ENCODE results near the gene ZNF23. TPM values are rescaled to one million over a fixed set of nuclear protein-coding genes. Genes with fewer than 3 reads are reported as not detected.

Gene ZNF23
- total RNA-seq, 4 donors from 2014 or later = 4.4 to 28.9 (median 9.5) TPM

GRCh38 chr16:71410146-71410545 is 51.9 kb downstream of the ZNF23 start:
- no peak for DNase-seq
- no peak overlapping the region for H3K4me3 ChIP-seq
- TF ChIP-seq, protein P1, sequence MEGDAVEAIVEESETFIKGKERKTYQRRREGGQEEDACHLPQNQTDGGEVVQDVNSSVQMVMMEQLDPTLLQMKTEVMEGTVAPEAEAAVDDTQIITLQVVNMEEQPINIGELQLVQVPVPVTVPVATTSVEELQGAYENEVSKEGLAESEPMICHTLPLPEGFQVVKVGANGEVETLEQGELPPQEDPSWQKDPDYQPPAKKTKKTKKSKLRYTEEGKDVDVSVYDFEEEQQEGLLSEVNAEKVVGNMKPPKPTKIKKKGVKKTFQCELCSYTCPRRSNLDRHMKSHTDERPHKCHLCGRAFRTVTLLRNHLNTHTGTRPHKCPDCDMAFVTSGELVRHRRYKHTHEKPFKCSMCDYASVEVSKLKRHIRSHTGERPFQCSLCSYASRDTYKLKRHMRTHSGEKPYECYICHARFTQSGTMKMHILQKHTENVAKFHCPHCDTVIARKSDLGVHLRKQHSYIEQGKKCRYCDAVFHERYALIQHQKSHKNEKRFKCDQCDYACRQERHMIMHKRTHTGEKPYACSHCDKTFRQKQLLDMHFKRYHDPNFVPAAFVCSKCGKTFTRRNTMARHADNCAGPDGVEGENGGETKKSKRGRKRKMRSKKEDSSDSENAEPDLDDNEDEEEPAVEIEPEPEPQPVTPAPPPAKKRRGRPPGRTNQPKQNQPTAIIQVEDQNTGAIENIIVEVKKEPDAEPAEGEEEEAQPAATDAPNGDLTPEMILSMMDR (IDR thresholded peaks at IDR 0.05) = no peak
- no peak for TF ChIP-seq POLR2A (IDR thresholded peaks at IDR 0.05)
- no peaks in the 10 kb centered on the region for H3K36me3 ChIP-seq
- H3K4me1 ChIP-seq = peaks cover 0 to 10% (median 3%) of the 10 kb centered on the region in 4 donors
- no peaks in the 10 kb centered on the region for H3K9me3 ChIP-seq
- no peaks in the 10 kb centered on the region for H3K27me3 ChIP-seq
- no peak overlapping the region for H3K27ac ChIP-seq

DNA sequence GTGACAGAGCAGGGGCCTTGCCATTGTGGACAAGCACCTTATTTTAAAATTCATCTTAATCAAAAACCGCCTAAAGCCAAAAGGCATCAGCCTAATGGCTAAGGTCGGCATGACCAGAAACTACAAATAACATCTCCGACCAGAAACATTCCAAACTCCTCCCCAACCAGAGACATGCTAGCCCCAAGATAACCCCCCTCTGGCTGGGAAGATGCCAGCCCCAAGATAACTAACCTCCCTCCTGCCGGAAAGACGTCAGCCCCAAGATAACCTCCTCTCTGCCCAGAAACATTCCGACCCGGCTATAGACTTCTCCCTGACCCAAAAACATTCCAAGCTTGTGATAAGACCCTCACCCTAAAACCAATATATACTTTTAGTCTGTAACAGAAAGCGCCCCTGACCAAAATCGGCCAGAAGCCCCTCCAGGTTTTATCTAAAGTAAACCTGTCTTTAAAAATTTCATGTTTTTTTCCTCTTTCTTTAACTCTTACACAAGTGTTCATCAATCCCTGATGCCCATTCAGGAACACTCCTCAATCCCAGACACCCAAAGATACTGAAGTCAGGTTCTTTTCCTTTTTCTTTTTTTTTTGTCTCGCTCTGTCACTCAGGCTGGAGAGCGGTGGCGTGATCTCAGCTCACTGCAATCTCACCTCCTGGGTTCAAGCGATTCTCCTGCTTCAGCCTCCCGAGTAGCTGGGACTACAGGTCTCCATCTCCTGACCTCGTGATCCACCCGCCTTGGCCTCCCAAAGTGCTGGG is 52.9 kb downstream of the ZNF23 start:
- Histone ChIP-seq H3K27me3 (no peaks in the 10 kb centered on the region), H3K4me1 (peaks cover 0 to 10% (median 3%) of the 10 kb centered on the region in 4 donors), H3K4me3 (no peak overlapping the region), H3K27ac (no peak overlapping the region), H3K9me3 (no peaks in the 10 kb centered on the region), H3K36me3 (no peaks in the 10 kb centered on the region)
- DNase-seq = no peak
- TF ChIP-seq, protein P1 (IDR thresholded peaks at IDR 0.05) = no peak
- TF ChIP-seq POLR2A (IDR thresholded peaks at IDR 0.05) = no peak

- no peaks in the 10 kb centered on the region for H3K27me3 ChIP-seq
These were observed 53.5 kb downstream of the ZNF23 start for GRCh38 chr16:71408536-71408935.

DNA sequence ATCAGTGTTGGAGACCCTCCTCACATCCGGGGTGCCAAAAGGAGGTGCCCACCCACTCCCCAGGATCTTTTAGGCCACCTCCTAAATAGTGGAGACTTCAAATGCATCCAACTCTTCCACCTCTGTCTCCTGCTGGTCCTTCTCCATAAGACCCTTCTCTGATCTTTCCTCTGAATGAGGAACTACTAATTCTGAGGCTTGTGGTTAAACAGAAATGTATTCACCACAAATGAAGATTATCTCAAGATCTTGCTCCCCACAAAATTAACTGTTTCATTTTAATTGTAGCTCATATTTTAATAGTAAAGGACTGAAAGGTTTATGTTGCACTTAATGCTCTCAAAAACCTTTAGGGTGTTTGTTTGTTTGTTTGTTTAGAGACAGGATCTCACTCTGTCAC is 54.3 kb downstream of the ZNF23 start:
- H3K9me3 ChIP-seq = no peaks in the 10 kb centered on the region
- H3K36me3 ChIP-seq = no peaks in the 10 kb centered on the region
- H3K4me3 ChIP-seq = no peak overlapping the region
- TF ChIP-seq, protein P1 (IDR thresholded peaks at IDR 0.05) = no peak
- TF ChIP-seq POLR2A (IDR thresholded peaks at IDR 0.05) = no peak
- no peak for DNase-seq
- no peaks in the 10 kb centered on the region for H3K27me3 ChIP-seq
- H3K27ac ChIP-seq = no peak overlapping the region
- peaks cover 0 to 7% (median 3%) of the 10 kb centered on the region in 4 donors for H3K4me1 ChIP-seq

More at GRCh38 chr16:71408536-71408935, 53.5 kb downstream of the ZNF23 start:
- DNase-seq = no peak
- no peak overlapping the region for H3K27ac ChIP-seq
- H3K9me3 ChIP-seq = no peaks in the 10 kb centered on the region
- no peak for TF ChIP-seq POLR2A (IDR thresholded peaks at IDR 0.05)
- TF ChIP-seq, protein P1 (IDR thresholded peaks at IDR 0.05) = no peak
- peaks cover 0 to 10% (median 3%) of the 10 kb centered on the region in 4 donors for H3K4me1 ChIP-seq
- H3K36me3 ChIP-seq = no peaks in the 10 kb centered on the region
- no peak overlapping the region for H3K4me3 ChIP-seq

- Histone ChIP-seq H3K4me1 (no peaks in the 10 kb centered on the region), H3K27ac (no peak overlapping the region), H3K9me3 (no peaks in the 10 kb centered on the region), H3K36me3 (no peaks in the 10 kb centered on the region), H3K4me3 (no peak overlapping the region), H3K27me3 (no peaks in the 10 kb centered on the region)
- no peak for DNase-seq
- no peak for TF ChIP-seq POLR2A (IDR thresholded peaks at IDR 0.05)
- TF ChIP-seq, protein P1 (IDR thresholded peaks at IDR 0.05) = no peak
These were observed 55.3 kb downstream of the ZNF23 start for GRCh38 chr16:71406724-71407123.

Data from Peyer's patch (tissue), 4 donors.